Left cardiac atrium (tissue), 4 donors: ENCODE data around the gene RBBP7. TPM values are rescaled to one million over a fixed set of nuclear protein-coding genes. Genes with fewer than 3 reads are reported as not detected.

Source experiments
- ATAC-seq, 2 donors: fragments of 200-7000 bp; cut with Tn5 transposase; one replicate each; pipeline ENCODE4 v1.9.1; 2020; ENCODE audit warnings: mild to moderate bottlenecking in 2 of 2, moderate library complexity in 2 of 2
- DNase-seq: peaks from one replicate; pipeline ENCODE4 v3.0.0-alpha.2; 2020
- intact Hi-C, 2 donors: fragments of 100-400 bp; cut with DNase I; formaldehyde crosslinking; loops; one replicate each; pipeline versions ENCODE4 v1.14.1 to v1.15.1; 2022 to 2023
- long read RNA-seq: library from polyadenylated mRNA; unstranded; transcript quantifications from one replicate; pipeline ENCODE4 v2.0.0, GENCODE V29; 2021
- total RNA-seq, 2 donors: library from RNA; stranded (reverse); fragmentation: NEBNext Ultra II Directional; extraction: Animal tissue kit (Norgen Biotek cat#: 25700); gene quantifications; one replicate each; pipeline ENCODE4 v1.2.1, GENCODE V29; 2021
- donor health status: DM: no; HTN: yes; CAD: no.
- donor health status: DM: no; HTN: yes; CAD: no; lungs with severe emphysema.
- donor health status: DM: yes; HTN: yes; CAD: no.
- donor health status: Dilated cardiomyopathy.

Gene RBBP7
- 10 to 100 TPM; 76.8 to 83.1 TPM for total RNA-seq
- long read RNA-seq, transcript RBBP7-203 (12 exons, 2,333 nt), result major isoform, 123 of 141 reads
- long read RNA-seq, transcript RBBP7-202 (12 exons, 2,036 nt), result minor isoform, 6 of 141 reads
- long read RNA-seq, partial matches to known transcripts, result 3 of 141 reads
- long read RNA-seq, other reads (novel, unspliced or antisense), result 5 of 141 reads

DNA sequence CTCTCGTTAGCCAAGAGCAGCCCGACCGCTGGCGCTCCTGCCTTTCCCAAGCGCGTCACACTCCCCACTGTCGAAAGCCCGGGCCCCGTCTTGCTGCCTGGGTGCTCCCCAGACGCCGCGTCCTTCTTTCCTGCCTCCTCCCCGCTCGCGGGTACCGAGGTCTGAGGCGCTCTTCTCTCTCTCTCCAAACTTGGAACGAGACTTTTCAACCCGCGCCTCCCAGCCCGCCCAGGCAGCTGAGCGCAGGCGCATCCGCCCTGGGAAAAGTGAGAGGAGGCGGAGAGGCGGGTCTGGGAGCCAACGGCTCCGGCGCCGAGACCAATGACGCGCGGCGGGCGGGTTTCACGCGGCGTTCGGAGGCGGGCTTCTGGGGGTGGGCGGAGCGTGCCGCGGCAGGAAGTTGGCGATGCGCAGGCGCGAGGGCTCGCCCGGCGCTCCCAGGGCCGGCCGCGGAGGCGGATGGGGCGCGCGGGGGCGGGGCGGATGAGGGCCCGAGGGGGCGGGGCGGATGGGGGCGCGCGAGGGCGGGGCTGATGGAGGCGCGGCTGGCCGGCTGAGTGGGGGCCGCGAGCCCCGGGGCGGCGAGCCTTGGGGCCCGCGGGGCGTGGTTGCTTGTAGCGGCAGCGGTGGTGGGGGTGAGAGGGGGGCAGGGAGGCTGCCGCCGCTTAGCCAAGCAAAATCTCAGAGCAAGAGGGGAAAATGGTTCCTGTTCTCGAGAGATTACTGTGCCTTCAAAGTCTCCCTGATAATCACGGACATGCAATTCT is at the start of gene RBBP7:
RBBP7 (minus strand) TSS at position 268 of the 767 bp plus-strand sequence. CDS start 309 bp downstream, outside the sequence.
- peak; percentile 94 for DNase-seq
- intact Hi-C loops, result no loop called here
- peak; percentile 94 to 95 for ATAC-seq

DNA sequence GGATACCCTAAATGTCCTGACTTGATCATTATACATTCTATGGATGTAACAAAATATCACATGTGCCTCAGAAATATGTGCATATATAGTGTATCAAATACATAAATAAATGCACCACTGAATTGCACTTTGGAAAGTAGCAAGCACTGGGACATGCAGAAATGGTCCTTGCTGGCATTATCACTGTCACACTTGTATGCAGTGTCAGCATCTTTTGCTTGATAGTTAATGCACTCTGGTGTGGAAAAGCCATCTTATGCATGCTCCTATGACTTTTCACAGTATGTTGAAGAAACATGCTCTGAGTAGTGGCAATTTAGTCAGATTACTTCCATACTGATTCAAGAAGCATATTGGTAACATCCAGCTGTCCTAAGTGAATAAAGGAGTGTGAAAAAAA is 48.8 kb upstream of the RBBP7 start:
- intact Hi-C loops, result no loop called here
- ATAC-seq (no peak), DNase-seq (no peak)

GRCh38 chrX:16917120-16917519 is 47.0 kb upstream of the RBBP7 start:
- no peak for DNase-seq
- intact Hi-C loops, result no loop called here

DNA sequence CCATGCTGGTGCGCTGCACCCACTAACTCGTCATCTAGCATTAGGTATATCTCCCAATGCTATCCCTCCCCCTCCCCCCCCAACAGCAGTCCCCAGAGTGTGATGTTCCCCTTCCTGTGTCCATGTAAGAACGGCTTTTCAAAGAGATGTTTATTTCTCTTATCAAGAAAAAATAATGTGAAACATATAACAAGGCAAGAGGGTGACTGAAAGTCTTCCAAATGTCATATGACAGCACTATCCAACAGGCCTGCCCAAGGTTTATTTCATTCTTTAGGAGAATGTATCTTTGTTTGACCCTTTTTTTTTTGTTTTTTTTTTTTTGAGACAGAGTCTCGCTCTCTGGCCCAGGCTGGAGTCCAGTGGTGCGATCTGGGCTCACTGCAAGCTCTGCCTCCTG is 46.4 kb upstream of the RBBP7 start:
- ATAC-seq (no peak), DNase-seq (no peak)
- intact Hi-C loops, result no loop called here

More at GRCh38 chrX:16917120-16917519, 47.0 kb upstream of the RBBP7 start:
- ATAC-seq, result no peak

DNA sequence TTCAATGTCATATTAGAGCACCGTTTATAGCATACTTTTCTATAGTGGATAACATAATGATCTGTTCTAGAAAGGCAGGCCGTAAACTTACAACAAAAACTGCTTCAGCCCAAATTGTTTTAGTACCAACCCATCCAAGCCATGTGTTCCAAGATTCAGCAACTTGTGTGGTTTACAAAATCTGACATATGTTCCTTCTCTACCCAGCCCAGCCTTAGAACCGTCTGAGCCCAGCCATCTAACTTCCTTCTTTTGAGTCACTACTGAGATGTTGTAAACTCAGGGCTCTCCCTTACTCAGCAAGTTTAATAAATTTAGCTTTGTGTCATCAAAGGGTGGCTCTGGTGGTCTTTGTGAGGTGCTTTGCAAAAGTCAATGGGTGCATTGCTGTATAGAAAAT is 43.9 kb upstream of the RBBP7 start:
- intact Hi-C loops, result no loop called here
- DNase-seq (no peak), ATAC-seq (peak in 1 of 2 donors; percentile 36)

DNA sequence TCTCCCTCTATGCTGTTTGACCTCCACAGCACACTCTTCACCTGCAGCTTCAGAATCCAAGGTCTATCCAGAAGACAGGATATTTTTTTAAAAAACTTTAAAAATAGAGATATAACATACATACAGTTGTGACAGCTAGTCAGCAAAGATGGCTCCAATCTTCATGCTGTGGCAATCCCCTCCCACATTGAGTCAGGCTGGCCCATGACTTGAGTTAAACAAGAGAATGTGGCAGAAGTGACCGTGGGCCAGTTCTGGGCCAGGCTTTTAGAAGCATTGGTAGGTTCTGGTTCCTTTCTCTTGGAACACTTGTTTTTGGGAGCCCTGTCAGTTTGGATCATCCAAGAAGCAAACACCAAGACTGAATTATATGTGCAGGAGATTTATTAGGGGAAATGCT is 40.2 kb upstream of the RBBP7 start:
- ATAC-seq (no peak), DNase-seq (no peak)

DNA sequence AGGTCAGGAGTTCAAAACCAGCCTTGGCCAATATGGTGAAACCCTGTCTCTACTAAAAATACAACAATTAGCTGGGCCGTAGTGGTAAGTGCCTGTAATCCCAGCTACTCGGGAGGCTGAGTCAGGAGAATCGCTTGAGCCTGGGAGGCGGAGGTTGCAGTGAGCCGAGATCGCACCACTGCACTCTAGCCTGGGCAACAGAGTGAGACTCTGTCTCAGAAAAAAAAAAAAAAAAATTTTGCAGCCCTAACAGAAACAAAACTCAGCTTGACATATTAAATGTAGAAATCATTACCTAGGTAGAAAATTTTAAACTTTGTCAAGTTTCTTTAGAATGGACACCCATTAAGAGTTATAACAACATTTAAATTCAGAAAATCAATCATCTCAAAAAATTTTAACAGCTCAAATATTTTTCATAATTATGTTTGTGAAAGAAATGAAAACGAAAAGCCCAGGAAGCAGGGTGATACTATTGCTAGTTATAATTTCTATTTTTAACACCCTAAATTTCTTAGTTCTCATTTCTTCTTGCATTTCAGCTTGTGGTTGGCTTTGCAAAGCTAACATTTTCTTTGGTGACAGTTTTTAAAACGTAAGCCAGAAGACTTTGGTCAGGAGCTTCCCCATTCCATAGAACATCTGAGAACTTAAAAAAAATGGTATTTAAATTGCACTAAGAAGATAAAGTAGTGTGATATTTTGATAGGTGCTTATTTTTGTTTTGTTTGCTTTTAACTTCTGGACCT is 33.3 kb upstream of the RBBP7 start:
- ATAC-seq, result no peak
- DNase-seq, result no peak
- intact Hi-C loops, result no loop called here

More for the DNA sequence above, 40.2 kb upstream of the RBBP7 start:
- intact Hi-C loops, result no loop called here

GRCh38 chrX:16897445-16897844 is 27.3 kb upstream of the RBBP7 start:
- intact Hi-C loops, result no loop called here
- no peak for DNase-seq
- no peak for ATAC-seq

DNA sequence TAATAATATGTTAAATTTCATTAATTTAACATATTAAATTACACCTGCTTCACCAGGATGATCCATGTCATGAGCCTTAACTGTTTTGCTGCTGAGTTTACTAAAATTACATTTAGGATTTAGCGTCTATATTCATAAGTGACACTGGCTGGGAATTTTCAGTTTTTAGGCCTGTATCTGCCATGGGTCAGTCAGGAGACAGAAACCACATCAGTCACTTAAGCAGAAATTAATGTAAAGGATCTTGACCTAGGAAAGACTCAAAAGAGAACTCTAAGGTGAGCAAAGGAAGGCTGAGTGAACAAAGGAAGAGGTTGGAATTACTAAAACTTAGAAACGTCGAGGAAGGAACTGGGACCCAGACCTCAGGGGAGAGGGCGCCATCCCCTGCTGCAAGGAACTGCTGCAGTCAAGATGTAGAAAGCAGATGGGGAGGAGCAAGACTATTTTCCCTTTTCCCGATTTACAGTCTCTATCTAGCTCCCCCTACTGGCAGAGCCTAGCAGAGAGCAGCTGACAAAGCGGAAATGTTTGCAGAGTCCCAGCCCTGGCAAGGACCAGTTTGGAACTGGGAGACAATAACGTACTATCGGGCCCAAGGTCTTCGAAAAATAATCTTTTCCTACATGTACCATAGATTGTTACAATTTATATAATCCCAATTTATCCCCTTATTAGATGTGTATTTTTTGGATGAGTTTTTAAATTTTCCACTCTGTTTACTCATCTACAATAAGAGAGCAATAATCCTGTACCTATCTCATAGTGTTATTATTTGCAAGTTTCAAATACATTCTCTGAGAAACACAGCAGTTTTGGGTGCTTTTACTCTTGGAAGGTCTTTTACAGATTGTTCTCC is 22.6 kb upstream of the RBBP7 start:
- peak; percentile 76 to 78 for ATAC-seq
- peak; percentile 56 for DNase-seq
- intact Hi-C loops, result no loop called here

GRCh38 chrX:16885628-16886027 is 15.5 kb upstream of the RBBP7 start:
- intact Hi-C loops, result no loop called here
- DNase-seq (no peak), ATAC-seq (no peak)

GRCh38 chrX:16883487-16883804 is 13.3 kb upstream of the RBBP7 start:
- ATAC-seq (no peak), DNase-seq (no peak)
- intact Hi-C loops, result loop anchor here in 1 of 2 donors (2.0 kb wide), 1 partner anchor 163 kb away; no protein-coding TSS in a partner anchor

DNA sequence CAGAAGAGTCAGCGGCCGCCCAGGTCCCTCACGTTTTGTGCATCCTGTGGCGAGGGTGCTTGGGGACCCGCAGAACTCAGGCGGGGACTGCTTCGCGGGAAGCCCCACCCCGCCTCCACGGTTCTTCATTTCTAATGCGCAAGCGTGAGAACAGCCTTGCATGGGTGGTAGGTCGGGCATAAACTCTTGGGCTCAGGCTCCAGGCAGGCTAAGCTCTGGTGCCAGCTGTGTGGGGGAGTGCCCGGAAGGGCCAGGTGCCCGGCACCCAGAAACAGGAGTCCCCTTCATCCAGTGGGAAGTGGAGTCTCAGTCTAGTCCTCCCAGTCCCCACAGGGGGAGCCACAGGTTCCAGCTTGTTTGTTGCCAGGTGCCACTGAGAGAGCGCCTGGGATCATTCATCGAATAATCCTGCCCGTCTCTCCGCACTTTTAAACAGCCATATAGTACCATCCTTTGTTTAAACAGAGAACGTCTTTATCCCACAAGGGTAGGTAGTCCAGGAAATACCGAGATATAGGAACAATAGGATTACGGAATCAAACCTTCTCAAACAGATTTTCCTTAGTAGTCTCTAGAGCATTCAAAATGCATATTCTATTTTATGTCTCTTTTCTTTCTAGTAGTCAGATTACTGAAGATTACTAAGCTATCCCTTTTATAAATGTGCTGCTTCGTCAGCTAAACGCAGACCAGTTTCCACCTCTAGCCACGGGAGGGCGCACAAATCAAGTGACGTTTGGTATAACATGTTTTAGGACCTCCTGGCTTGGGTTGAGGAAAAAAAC is 12.7 kb upstream of the RBBP7 start:
- peak; percentile 83 to 92 for ATAC-seq
- DNase-seq, result peak; percentile 71
- intact Hi-C loops, result loop anchor here in 1 of 2 donors (2.0 kb wide), 1 partner anchor 164 kb away; no protein-coding TSS in a partner anchor

DNA sequence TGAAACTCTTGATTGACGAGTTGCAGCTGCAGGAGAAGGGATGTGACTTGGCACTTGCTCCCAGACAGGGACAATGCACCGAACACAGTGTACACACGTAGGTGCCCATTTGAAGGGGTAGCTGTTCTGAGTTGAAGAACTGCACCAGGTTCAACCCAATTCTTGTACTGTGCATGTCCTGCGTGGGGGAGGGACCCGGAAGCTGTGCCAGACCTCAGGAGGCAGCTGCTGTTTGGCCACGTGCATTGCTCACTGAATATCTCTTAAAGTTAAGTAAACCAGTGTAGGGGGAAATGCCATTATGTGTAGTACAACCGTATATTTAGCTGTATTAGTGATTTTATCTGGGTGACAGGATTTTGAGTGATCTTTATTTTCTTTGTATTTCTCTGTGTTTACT is 12.0 kb upstream of the RBBP7 start:
- ATAC-seq (peak; percentile 62 to 80), DNase-seq (peak; percentile 28)
- intact Hi-C loops, result loop anchor here in 1 of 2 donors (2.0 kb wide), 1 partner anchor 165 kb away; no protein-coding TSS in a partner anchor

DNA sequence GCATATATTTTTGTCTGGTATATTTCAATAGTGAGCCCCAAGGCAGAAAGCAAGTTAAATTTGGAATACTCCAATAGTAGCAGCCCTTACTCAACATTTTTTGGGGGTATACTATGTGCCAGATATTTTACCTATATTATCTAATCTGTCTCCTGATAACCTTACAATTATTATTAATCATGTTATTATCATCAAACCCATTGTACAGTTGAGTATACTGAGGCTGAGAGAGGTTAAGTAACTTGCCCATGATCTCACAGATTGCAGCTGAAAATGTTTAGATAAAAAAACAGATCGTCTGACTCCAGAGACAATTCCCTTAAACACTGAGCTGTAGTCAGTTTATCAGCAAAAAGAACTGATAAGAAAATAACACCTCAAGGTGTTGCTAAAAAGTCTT is 6.5 kb upstream of the RBBP7 start:
- intact Hi-C loops, result no loop called here
- ATAC-seq, result no peak
- DNase-seq, result no peak

GRCh38 chrX:16874458-16875095 is 4.4 kb upstream of the RBBP7 start:
- intact Hi-C loops, result no loop called here
- ATAC-seq (no peak), DNase-seq (no peak)

DNA sequence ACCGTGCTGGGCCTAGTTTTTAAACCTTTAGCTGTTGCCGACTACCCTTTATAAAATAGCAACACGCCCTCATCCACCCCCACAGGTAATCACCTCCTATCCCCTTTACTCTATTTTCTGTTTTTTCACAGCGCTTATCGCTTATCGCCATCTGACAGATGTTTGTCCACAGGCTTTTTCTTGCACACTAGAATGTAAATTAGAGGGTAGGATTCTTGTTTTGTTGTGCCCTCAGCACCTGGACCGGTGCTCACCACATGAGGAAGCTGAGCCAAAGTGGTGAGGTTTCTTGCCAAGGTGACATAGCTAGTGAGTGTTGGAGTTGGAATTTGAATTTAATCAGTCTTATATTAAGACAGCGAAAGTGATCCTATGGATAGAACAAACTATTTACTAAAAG is 2.9 kb upstream of the RBBP7 start:
- DNase-seq, result no peak
- no peak for ATAC-seq
- intact Hi-C loops, result no loop called here

DNA sequence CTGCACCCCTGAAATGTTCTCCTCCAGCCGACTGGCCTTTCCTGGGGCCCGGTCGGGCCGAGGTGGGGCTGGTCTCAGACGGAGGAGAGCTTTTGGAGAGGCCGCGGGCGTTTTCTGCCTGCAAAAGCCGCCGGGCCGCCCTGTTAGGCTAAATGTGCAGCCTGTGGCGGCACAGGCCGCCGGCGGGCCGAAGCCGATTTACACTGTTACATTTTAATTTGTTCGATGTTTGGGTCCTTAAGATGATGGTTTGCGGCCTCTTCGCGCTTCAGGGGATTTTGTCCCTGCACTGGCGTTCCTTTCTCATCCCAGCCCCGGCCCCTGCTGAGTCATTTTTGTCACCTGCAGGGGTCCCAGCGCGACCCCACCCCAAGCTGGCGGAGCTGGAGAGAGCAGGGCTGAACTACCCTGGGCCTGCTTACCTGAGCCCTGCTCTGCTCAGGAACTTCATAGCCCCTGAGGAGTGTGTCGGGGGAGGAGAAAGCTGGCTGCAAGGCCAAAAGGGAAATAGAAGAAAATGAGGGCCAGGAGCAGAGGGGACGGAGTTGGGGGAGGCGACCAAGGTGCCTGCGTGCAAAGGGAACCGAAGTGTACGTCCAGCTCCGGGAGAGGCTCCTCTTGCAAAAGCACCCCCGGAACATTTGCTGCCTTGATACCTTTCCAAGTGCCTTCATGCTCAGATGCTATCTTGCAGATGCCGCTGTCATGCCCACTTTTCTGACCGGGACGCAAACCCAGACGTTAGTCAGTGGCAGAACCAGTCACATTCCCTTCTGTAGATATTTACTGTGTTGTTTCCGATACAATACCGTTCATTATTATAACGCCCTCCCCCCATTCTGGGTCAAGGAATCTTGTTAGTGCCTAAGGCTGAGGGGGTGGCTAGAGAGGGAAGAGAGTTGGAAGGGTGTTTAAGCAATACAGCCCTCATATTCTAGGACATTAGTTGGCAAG is 977 bp upstream of the RBBP7 start:
- DNase-seq (no peak), ATAC-seq (peak in 1 of 2 donors; percentile 13)
- intact Hi-C loops, result no loop called here
